Suppressor macrophage (primary cell): ENCODE data around the gene MTREX.

Source experiments
- DNase-seq, 4 experiments: peaks; one replicate each; pipeline ENCODE4 v3.0.0-alpha.2; 2020 to 2022

MTREX gene

GRCh38 chr5:55324815-55325418 lies 17.1 kb downstream of the MTREX start:
- peak in 3 of 4 experiments; percentile 7 to 63 (median 51) for DNase-seq

- no peak for DNase-seq
These were observed 17.8 kb downstream of the MTREX start for GRCh38 chr5:55325621-55326020.

GRCh38 chr5:55327281-55327680 lies 19.5 kb downstream of the MTREX start:
- DNase-seq = no peak

GRCh38 chr5:55331321-55331720 lies 23.5 kb downstream of the MTREX start:
- DNase-seq = no peak

- DNase-seq = no peak
These were observed 25.2 kb downstream of the MTREX start for GRCh38 chr5:55333017-55333416.

- no peak for DNase-seq
These were observed 26.0 kb downstream of the MTREX start for GRCh38 chr5:55333811-55334210.

GRCh38 chr5:55338092-55338613 lies 30.4 kb downstream of the MTREX start:
- DNase-seq = peak in 1 of 4 experiments; percentile 9

- peak; percentile 7 to 47 (median 42) for DNase-seq
These were observed 31.0 kb downstream of the MTREX start for GRCh38 chr5:55338810-55339243.

- DNase-seq = no peak
These were observed 35.3 kb downstream of the MTREX start for GRCh38 chr5:55343107-55343506.

GRCh38 chr5:55343609-55344008 lies 35.8 kb downstream of the MTREX start:
- DNase-seq = no peak

- DNase-seq = peak; percentile 57 to 76 (median 69)
These were observed 36.7 kb downstream of the MTREX start for GRCh38 chr5:55344392-55344992.

- no peak for DNase-seq
These were observed 37.5 kb downstream of the MTREX start for GRCh38 chr5:55345327-55345726.

GRCh38 chr5:55347786-55348185 lies 40.0 kb downstream of the MTREX start:
- peak in 2 of 4 experiments; percentile 2 to 11 for DNase-seq

GRCh38 chr5:55350754-55351153 lies 43.0 kb downstream of the MTREX start:
- DNase-seq = no peak

GRCh38 chr5:55356896-55357295 lies 49.1 kb downstream of the MTREX start:
- DNase-seq = no peak

GRCh38 chr5:55360190-55360589 lies 52.4 kb downstream of the MTREX start:
- DNase-seq = no peak

- no peak for DNase-seq
These were observed 56.1 kb downstream of the MTREX start for GRCh38 chr5:55363856-55364255.

- no peak for DNase-seq
These were observed 56.8 kb downstream of the MTREX start for GRCh38 chr5:55364537-55365055.

GRCh38 chr5:55370291-55370925 lies 62.6 kb downstream of the MTREX start:
- DNase-seq = no peak

- DNase-seq = no peak
These were observed 63.4 kb downstream of the MTREX start for GRCh38 chr5:55371145-55371544.

GRCh38 chr5:55372130-55372925 lies 64.5 kb downstream of the MTREX start:
- no peak for DNase-seq

- no peak for DNase-seq
These were observed 70.0 kb downstream of the MTREX start for GRCh38 chr5:55377810-55378209.

- DNase-seq = no peak
These were observed 75.5 kb downstream of the MTREX start for GRCh38 chr5:55383254-55383653.
